ENCODE results near the gene LPCAT4. TPM values are rescaled to one million over a fixed set of nuclear protein-coding genes. Genes with fewer than 3 reads are reported as not detected.

LPCAT4 gene
- total and polyA plus RNA-seq, 2 of the 8 experiments (the other 6 are each of a cell fraction or from before 2014, with no cell fraction given) = 69.3 to 109 TPM

DNA sequence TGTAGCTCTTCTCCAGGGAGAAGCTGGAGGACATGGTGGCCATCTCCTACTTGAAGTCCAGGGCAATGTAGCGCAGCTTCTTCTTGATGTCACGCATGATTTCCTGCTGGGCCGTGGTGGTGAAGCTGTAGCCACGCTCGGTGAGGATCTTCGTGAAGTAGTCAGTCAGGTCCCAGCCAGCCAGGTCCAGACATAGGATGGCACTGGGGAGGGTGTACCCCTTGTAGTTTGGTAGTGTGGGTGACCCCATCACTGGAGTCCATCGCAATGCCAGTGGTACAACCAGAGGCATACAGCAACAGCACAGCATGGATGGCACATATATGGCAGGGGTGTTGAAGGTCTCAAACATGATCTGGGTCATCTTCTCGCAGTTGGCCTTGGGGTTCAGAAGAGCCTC, 7.0 kb upstream of the LPCAT4 start:
- no peak overlapping the region for H3K9ac ChIP-seq (replicated peaks in 1 of 4; ENCODE audit: extremely low read depth in 1 of 4, low read depth in 3 of 4, low read length in 3 of 4)
- ChIA-PET CTCF (ENCODE audit: partially characterized antibody) (no interaction called here), POLR2A (ENCODE audit: partially characterized antibody) (no interaction called here)
- H2BK120ac ChIP-seq (replicated peaks; ENCODE audit: low read depth, low read length) = no peak overlapping the region
- no peaks in the 10 kb centered on the region for H3K23me2 ChIP-seq (ENCODE audit: low read depth, low read length)
- H3K79me2 ChIP-seq (ENCODE audit: control insufficient read depth in 1 of 2, insufficient read depth in 2 of 2, low read length in 2 of 2) = no peaks in the 10 kb centered on the region
- H2BK12ac ChIP-seq (ENCODE audit: low read depth, low read length) = no peak overlapping the region
- peaks cover 0 to 3% (median 0%) of the 10 kb centered on the region in 4 experiments; a peak in 1 of 7 replicates for H3K4me1 ChIP-seq (replicated peaks in 1 of 4; ENCODE audit: control insufficient read depth in 3 of 4, insufficient read depth in 4 of 4, low read length in 3 of 4)
- no peak overlapping the region for H3K14ac ChIP-seq (ENCODE audit: insufficient read length)
- H4K8ac ChIP-seq (ENCODE audit: extremely low read depth, insufficient read depth, low read length) = no peak overlapping the region
- 81% methylated on average over 8 of the region's 8 CpGs; no CpG with 5 or more reads in 1 of the 2 experiments for WGBS, 2 experiments (ENCODE audit: extremely low coverage in 1 of 2, insufficient coverage in 1 of 2, insufficient read length in 1 of 2, insufficient replicate concordance in 2 of 2, low coverage in 1 of 2, low lambda C conversion rate in 2 of 2, missing lambda C conversion rate in 1 of 2)
- no peak overlapping the region for H3K27ac ChIP-seq (ENCODE audit: low read depth, low read length)
- no peak overlapping the region for H2BK15ac ChIP-seq (ENCODE audit: low read length)
- H3K27me3 ChIP-seq (replicated peaks in 1 of 4; ENCODE audit: control insufficient read depth in 3 of 4, extremely low read depth in 1 of 4, insufficient read depth in 3 of 4, low read length in 3 of 4) = no peaks in the 10 kb centered on the region; a peak in 1 of 7 replicates
- no peak overlapping the region for H2AK5ac ChIP-seq (ENCODE audit: low read depth, low read length)
- H3K79me1 ChIP-seq (ENCODE audit: low read depth, low read length) = no peaks in the 10 kb centered on the region; the same call in 1 of the 2 replicates
- no peak overlapping the region for H3K4ac ChIP-seq (replicated peaks; ENCODE audit: insufficient read length, low read depth, low read length)
- H2BK5ac ChIP-seq (ENCODE audit: low read depth, low read length) = no peak overlapping the region
- no peak overlapping the region for H3K4me2 ChIP-seq (ENCODE audit: insufficient read depth in 1 of 2, low read depth in 2 of 2, low read length in 2 of 2)
- no peak overlapping the region for H2AFZ ChIP-seq (ENCODE audit: low read length)
- H4K20me1 ChIP-seq (replicated peaks in 1 of 2; ENCODE audit: control insufficient read depth in 1 of 2, insufficient read depth in 2 of 2, low read length in 2 of 2) = no peaks in the 10 kb centered on the region
- peaks cover 5 to 13% of the 10 kb centered on the region in 2 experiments; a peak in 3 of 4 replicates for H3K9me3 ChIP-seq (ENCODE audit: insufficient read depth in 2 of 2, low read depth in 1 of 2, low read length in 1 of 2)
- H4K91ac ChIP-seq (replicated peaks; ENCODE audit: insufficient read length, low read length) = no peak overlapping the region
- H2BK20ac ChIP-seq (ENCODE audit: low read length) = no peak overlapping the region
- no peak overlapping the region for H3K23ac ChIP-seq (ENCODE audit: insufficient read length)
- FAIRE-seq (no peak), DNase-seq (ENCODE audit: low read depth in 1 of 2, low spot score in 2 of 2) (no peak)
- no peak overlapping the region for H3K4me3 ChIP-seq (ENCODE audit: extremely low read depth in 1 of 4, insufficient read depth in 2 of 4, low read depth in 3 of 4, low read length in 4 of 4)
- no peak overlapping the region for H3K56ac ChIP-seq (replicated peaks; ENCODE audit: insufficient read length, low read depth, low read length)
- H3K36me3 ChIP-seq (ENCODE audit: control insufficient read depth in 2 of 4, insufficient read depth in 4 of 4, low read length in 3 of 4) = no peaks in the 10 kb centered on the region
- no peak overlapping the region for H4K5ac ChIP-seq (ENCODE audit: insufficient read length, low read depth, low read length)
- no peak overlapping the region for H3K18ac ChIP-seq (ENCODE audit: extremely low read depth, low read length)
- TF ChIP-seq SP4 (IDR thresholded peaks at IDR 0.05; ENCODE audit: low read length) (no peak), HDAC2 (IDR thresholded peaks at IDR 0.05; ENCODE audit: borderline replicate concordance in 1 of 2, low read depth in 2 of 2, low read length in 2 of 2) (no peak), YY1 (IDR thresholded peaks at IDR 0.05; ENCODE audit: low read depth, low read length) (no peak), TEAD4 (IDR thresholded peaks at IDR 0.05; ENCODE audit: low read depth, low read length) (no peak), RBBP5 (IDR thresholded peaks at IDR 0.05; ENCODE audit: borderline replicate concordance, low read depth, low read length) (no peak), E2F6 (IDR thresholded peaks at IDR 0.05) (no peak), SAP30 (IDR thresholded peaks at IDR 0.05; ENCODE audit: insufficient read depth, insufficient replicate concordance, low read length) (no peak), SIX5 (IDR thresholded peaks at IDR 0.05; ENCODE audit: low read depth, low read length) (no peak), SP2 (IDR thresholded peaks at IDR 0.05; ENCODE audit: low read length) (no peak), RFX5 (IDR thresholded peaks at IDR 0.05; ENCODE audit: borderline replicate concordance, low read depth, low read length) (no peak), NRF1 (IDR thresholded peaks at IDR 0.05; ENCODE audit: low read depth, low read length) (no peak), BACH1 (IDR thresholded peaks at IDR 0.05; ENCODE audit: low read length) (no peak), CHD1 (IDR thresholded peaks at IDR 0.05; ENCODE audit: low read depth, low read length) (no peak)
- TF ChIP-seq, protein P1, sequence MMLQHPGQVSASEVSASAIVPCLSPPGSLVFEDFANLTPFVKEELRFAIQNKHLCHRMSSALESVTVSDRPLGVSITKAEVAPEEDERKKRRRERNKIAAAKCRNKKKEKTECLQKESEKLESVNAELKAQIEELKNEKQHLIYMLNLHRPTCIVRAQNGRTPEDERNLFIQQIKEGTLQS (IDR thresholded peaks at IDR 0.05; ENCODE audit: insufficient read depth, low read depth, low read length) = no peak

All from H1 (cell line).